Transverse colon (tissue), 4 donors: ENCODE measurements around the gene C1orf122. TPM values are rescaled to one million over a fixed set of nuclear protein-coding genes. Genes with fewer than 3 reads are reported as not detected.
A peak's percentile ranks its signal among the peaks of the same experiment; 100 is the strongest.

ENCODE experiments used
- DNase-seq: peaks from one replicate; pipeline ENCODE4 v3.0.0-alpha.2; 2019
- H3K27ac ChIP-seq, 4 donors: fragments of 200-600 bp; sonication (generic); 2 replicates each; pipeline ENCODE4 v1.5.1; 2016 to 2018; ENCODE audit warnings: inconsistent platforms in 4 of 4
- H3K27me3 ChIP-seq: fragments of 200-600 bp; sonication (generic); 2 replicates; pipeline ENCODE4 v1.5.1; 2017; ENCODE audit warnings: inconsistent platforms
- H3K36me3 ChIP-seq, 4 donors: fragments of 200-600 bp; sonication (generic); 2 replicates each; pipeline ENCODE4 v1.5.1; 2017 to 2019; ENCODE audit warnings: inconsistent platforms in 4 of 4
- H3K4me1 ChIP-seq, 4 donors: fragments of 200-600 bp; sonication (generic); 2 replicates each; pipeline ENCODE4 v1.5.1; 2017 to 2020; ENCODE audit warnings: inconsistent platforms in 4 of 4
- H3K4me3 ChIP-seq, 4 donors: fragments of 200-600 bp; sonication (generic); 1 replicate in 1 of 4; 2 replicates in 3 of 4; pipeline versions ENCODE4 v1.5.1 to v1.6.1; 2017 to 2019; ENCODE audit warnings: inconsistent platforms in 4 of 4
- H3K9me3 ChIP-seq, 2 donors: fragments of 200-600 bp; sonication (generic); 2 replicates each; pipeline ENCODE4 v1.5.1; 2017 to 2019; ENCODE audit warnings: inconsistent platforms in 2 of 2
- CTCF ChIP-seq, 5 experiments: fragments of 200-600 bp in 3 of 5; fragments of 450-650 bp in 2 of 5; sonication (generic) in 3 of 5; IDR thresholded peaks; 1 replicate in 2 of 5; 2 replicates in 3 of 5; pipeline ENCODE4 v1.5.1; 2016 to 2017; ENCODE audit warnings: antibody characterized with exemption in 5 of 5, inconsistent platforms in 3 of 5, mild to moderate bottlenecking in 2 of 5, moderate library complexity in 1 of 5
- EP300 ChIP-seq: sonication (generic); formaldehyde crosslinking; IDR thresholded peaks from one replicate; pipeline ENCODE4 v1.6.1; 2017; ENCODE audit warnings: antibody characterized with exemption, low read depth
- POLR2A ChIP-seq: fragments of 450-650 bp; IDR thresholded peaks from one replicate; pipeline ENCODE4 v1.6.1; 2016; ENCODE audit warnings: antibody characterized with exemption, mild to moderate bottlenecking, moderate library complexity
- POLR2AphosphoS5 ChIP-seq, 3 donors: sonication (generic); formaldehyde crosslinking; IDR thresholded peaks; one replicate each; pipeline ENCODE4 v1.6.1; 2016; ENCODE audit warnings: antibody characterized with exemption in 3 of 3
- WGBS, 2 donors: methylation state at CpG; one replicate each; pipeline ENCODE4 v1.1.5; 2018; ENCODE audit warnings: low coverage in 1 of 2; 5-methylcytosine and 5-hydroxymethylcytosine counted together
- in situ Hi-C, 4 donors: fragments of 200-750 bp; cut with MboI; loops; one replicate each; pipeline versions ENCODE4 v1.15.0 to v1.15.1; 2017; ENCODE audit warnings: low sequenced_read_pairs in 3 of 4, low pct_ligation_motif_present in 1 of 4, low pct_unique_long_range_greater_than_20kb in 1 of 4
- intact Hi-C: fragments of 100-400 bp; cut with DNase I; formaldehyde crosslinking; loops from one replicate; pipeline ENCODE4 v1.15.1; 2023; ENCODE audit warnings: low total_unique reads
- total RNA-seq, 4 donors: library from RNA; depleted of rRNA; stranded (reverse); fragments of >200 nt; gene quantifications; one replicate each; pipeline ENCODE4 v1.1.0, GENCODE V29; 2016

C1orf122 gene
- total RNA-seq, 4 donors from 2014 or later, result 48.9 to 71.6 (median 55.2) TPM

GRCh38 chr1:37811027-37811655 is 3.6 kb downstream of the C1orf122 start:
- Histone ChIP-seq H3K4me3 (no peak overlapping the region), H3K9me3 (no peaks in the 10 kb centered on the region), H3K27ac (no peak overlapping the region), H3K4me1 (peaks cover 12 to 32% (median 20%) of the 10 kb centered on the region in 4 donors), H3K36me3 (peaks cover 0 to 17% (median 4%) of the 10 kb centered on the region in 4 donors), H3K27me3 (no peaks in the 10 kb centered on the region)
- in situ Hi-C loops, result no loop called here
- 32 to 38% methylated on average over 5 to 7 of the region's 7 CpGs for WGBS, 2 donors
- DNase-seq, result peak; percentile 74
- TF ChIP-seq CTCF (IDR thresholded peaks at IDR 0.05) (peak; percentile 74 to 87 (median 81)), EP300 (no peak)
- intact Hi-C loops, result loop anchor here (5.0 kb wide), 1 partner anchor 299 kb away; the partner anchor contains the start of gene MEAF6

- H3K27ac ChIP-seq, result no peak overlapping the region
- no peak for DNase-seq
- peaks cover 0 to 21% (median 6%) of the 10 kb centered on the region in 4 donors for H3K36me3 ChIP-seq
- intact Hi-C loops, result loop anchor here (5.0 kb wide), 1 partner anchor 301 kb away; the partner anchor contains the start of gene MEAF6
- no peaks in the 10 kb centered on the region for H3K27me3 ChIP-seq
- WGBS, 2 donors, result 65 to 79% methylated on average over 1 to 2 of the region's 2 CpGs
- H3K4me3 ChIP-seq, result no peak overlapping the region
- H3K9me3 ChIP-seq, result no peaks in the 10 kb centered on the region
- no peak for TF ChIP-seq EP300
- TF ChIP-seq CTCF (IDR thresholded peaks at IDR 0.05), result no peak
- TF ChIP-seq POLR2AphosphoS5 (IDR thresholded peaks at IDR 0.05), result no peak
- no peak for TF ChIP-seq POLR2A
- peaks cover 5 to 26% (median 8%) of the 10 kb centered on the region in 4 donors for H3K4me1 ChIP-seq
- in situ Hi-C loops, result no loop called here
Observed at GRCh38 chr1:37813529-37814145, 6.0 kb downstream of the C1orf122 start.

DNA sequence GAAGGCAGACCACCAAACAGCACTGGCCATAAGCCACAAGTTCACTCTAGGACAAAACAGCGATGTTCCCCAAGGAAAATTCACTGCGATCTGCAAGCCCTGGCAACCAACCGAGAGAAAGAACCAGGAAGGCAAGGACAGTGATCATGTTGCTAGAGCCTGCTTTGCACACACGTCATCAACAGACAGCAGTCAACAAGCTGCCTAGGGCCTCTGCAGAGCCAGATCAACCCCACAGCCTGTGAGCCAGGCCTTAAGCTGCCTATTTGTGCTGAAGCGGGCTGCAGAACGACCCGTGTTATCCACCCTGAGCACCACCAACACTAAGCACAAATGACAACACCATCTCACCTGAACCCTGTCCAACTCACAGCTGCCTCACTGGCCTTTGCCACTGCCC is 6.7 kb downstream of the C1orf122 start:
- H3K4me1 ChIP-seq, result peaks cover 1 to 20% (median 2%) of the 10 kb centered on the region in 4 donors
- H3K27me3 ChIP-seq, result no peaks in the 10 kb centered on the region
- H3K36me3 ChIP-seq, result peaks cover 0 to 21% (median 6%) of the 10 kb centered on the region in 4 donors
- no peak for TF ChIP-seq POLR2AphosphoS5 (IDR thresholded peaks at IDR 0.05)
- no peak for TF ChIP-seq POLR2A
- no peak for TF ChIP-seq EP300
- no peak for TF ChIP-seq CTCF (IDR thresholded peaks at IDR 0.05)
- H3K27ac ChIP-seq, result no peak overlapping the region
- no peaks in the 10 kb centered on the region for H3K9me3 ChIP-seq
- WGBS, 2 donors, result 92 to 100% methylated on average over 2 to 7 of the region's 7 CpGs
- H3K4me3 ChIP-seq, result no peak overlapping the region
- in situ Hi-C loops (no loop called here), intact Hi-C loops (loop anchor here (5.0 kb wide), 1 partner anchor 302 kb away; the partner anchor contains the start of gene MEAF6)
- DNase-seq, result no peak

GRCh38 chr1:37817481-37817880 is 9.9 kb downstream of the C1orf122 start:
- H3K36me3 ChIP-seq, result peaks cover 0 to 40% (median 16%) of the 10 kb centered on the region in 4 donors
- intact Hi-C loops, result no loop called here

More at GRCh38 chr1:37817481-37817880, 9.9 kb downstream of the C1orf122 start:
- DNase-seq, result no peak
- in situ Hi-C loops, result no loop called here
- TF ChIP-seq POLR2AphosphoS5 (IDR thresholded peaks at IDR 0.05), result no peak
- TF ChIP-seq CTCF (IDR thresholded peaks at IDR 0.05), result no peak
- TF ChIP-seq POLR2A, result no peak
- TF ChIP-seq EP300, result no peak
- Histone ChIP-seq H3K4me1 (peaks cover 0 to 6% (median 0%) of the 10 kb centered on the region in 4 donors), H3K9me3 (no peaks in the 10 kb centered on the region), H3K4me3 (no peak overlapping the region), H3K27me3 (no peaks in the 10 kb centered on the region), H3K27ac (no peak overlapping the region)
- 32% methylated on average over 2 of the region's 2 CpGs; no CpG with 5 or more reads in 1 of the 2 donors for WGBS, 2 donors
